ENCODE measurements around the gene PPDPF.

Gene PPDPF

DNA sequence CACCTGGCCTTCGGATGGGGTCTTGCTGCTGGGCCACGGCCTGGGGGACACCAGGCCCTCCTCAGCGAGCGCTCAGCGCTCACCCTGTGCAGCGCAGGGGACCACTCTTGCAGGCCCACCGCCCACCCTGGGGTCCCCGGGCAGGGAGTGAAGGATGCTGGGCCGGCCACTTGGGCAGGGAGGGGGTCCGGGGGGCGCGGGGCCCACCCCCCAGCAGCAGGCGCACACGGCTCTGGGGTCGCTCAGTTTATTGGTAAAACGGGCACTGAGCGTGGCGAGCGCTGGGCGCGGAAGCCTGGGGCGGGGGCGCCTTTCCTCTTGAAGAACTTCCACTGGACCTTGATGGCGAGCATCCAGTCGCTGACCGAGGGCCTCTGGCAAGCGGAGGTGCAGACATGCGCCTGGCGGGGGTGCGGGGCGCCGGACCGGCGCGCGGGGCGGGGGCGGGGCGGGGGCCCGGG, 32.8 kb upstream of the PPDPF start:
- DNase-seq, result no peak

DNA sequence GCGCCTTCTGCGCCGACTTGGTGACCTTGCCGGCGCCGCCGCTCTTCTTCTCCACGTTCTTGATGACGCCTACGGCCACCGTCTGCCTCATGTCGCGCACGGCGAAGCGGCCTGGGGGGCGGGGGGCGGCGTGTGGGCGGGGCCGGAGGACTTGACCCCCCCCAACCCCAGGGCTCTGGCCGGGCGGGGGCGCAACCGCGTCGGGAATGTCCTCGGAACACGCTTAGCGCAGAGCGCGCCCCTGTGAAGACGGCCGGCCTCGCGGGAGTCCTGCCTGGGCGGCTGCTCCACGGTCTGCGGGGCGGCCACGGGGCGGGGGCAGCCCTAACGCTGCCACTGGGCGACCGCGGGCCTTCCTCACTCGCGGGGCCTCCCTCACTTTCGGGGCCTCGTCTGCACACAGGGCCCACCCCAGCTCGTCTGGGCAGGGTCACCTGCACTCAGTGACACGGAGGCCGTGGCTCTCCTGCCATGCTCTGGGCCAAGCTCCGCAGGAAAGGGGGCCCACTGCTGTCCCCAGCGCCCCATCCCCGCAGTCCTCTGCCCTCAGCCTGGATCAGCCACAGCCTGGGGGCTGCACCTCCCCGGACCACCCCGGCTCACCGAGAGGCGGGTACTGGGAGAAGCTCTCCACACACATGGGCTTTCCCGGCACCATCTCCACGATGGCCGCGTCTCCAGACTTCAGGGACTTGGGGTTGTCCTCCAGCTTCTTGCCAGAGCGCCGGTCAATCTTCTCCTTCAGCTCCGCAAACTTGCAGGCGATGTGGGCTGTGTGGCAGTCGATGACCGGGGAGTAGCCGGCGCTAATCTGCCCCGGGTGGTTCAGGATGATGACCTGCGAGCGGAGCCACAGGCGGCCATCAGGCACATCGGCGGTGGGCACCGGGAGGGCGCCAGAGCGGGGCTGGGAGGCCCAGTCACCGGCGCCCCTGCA, 32.0 kb upstream of the PPDPF start:
- DNase-seq, result no peak

DNA sequence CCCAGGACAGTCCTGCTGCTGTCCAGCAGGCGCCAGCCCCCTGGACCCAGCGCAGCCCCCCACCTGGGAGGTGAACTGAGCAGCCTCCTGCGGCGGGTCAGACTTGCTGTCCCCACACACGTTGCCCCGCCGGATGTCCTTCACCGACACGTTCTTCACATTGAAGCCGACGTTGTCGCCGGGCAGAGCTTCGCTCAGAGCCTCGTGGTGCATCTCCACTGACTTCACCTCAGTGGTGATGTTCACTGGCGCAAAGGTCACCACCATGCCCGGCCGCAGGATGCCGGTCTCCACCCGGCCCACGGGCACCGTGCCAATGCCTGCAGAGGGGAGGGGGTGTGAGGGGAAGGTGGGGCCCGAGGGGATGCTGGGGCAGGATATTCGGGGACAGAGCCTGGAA, 30.1 kb upstream of the PPDPF start:
- DNase-seq, result no peak

DNA sequence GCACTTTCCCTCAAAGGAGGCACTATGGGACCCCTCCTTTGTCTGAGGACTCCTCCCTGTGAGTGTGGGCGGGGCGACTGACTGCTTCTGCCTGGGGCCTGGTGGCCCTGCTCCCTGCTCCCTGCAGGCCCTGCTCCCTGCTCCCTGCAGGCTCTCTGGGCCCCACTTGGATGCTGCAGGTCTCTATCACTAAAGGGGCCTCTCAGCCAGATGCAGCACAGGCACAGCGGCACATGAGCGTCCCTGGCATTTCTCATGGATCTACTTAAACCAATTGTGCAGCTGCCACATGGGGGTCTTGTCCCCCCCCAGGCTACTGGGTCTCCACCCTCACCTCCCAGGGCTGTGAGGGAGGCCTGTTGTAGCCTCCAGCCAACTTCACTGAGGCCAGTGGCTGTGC, 29.5 kb upstream of the PPDPF start:
- no peak for DNase-seq

DNA sequence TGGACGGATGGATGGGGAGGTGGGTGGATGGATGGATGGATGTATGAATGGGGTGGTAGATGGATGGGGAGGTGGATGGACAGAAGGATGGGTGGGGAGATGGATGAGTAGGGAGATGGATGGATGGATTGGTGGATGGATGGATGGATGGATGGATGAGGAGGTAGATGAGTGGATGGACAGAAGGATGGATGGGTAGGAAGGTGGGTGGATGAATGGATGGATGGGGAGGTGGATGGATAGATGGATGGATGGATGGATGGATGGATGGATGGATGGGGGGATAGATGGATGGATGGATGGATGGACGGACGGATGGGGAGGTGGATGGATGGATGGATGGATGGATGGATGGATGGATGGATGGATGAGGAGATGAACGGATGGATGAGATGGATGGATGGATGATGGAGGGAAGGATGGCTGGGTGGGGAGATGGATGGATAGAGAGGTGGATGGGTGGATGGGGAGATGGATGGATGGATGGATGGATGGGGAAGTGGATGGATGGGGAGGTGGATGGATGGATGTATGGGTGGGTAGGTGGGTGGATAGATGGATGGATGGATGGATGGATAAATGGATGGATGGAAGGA, 28.8 kb upstream of the PPDPF start:
- DNase-seq, result no peak

DNA sequence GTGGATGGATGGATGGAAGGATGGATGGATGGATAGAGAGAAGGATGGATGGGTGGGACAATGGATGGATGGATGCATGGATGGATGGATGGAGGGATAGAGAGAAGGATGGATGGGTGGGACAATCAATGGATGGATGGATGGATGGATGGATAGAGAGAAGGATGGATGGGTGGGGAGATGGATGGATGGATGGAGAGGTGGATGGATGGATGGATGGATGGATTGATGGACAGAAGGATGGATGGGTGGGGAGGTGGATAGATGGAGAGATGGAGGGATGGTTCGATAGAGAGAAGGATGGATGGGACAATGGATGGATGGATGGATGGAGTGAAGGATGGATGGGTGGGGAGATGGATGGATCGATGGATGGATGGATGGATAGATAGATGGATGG, 28.0 kb upstream of the PPDPF start:
- DNase-seq, result no peak

DNA sequence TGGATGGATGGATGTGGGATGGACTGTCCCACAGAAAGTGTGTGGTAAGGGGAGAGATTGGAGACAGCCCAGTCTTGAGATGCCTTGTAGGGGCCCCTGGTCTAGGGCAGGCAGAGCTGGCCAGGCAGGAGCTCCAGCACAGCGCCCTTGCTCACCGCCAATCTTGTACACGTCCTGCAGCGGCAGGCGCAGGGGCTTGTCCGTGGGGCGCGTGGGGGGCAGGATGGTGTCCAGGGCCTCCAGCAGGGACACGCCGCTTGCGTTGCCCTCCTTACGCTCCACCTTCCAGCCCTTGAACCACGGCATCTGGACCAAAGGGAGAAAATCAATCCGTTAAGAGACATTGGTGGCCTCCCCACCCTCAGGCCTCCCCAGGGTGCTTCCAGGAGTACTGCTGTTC, 27.6 kb upstream of the PPDPF start:
- no peak for DNase-seq

DNA sequence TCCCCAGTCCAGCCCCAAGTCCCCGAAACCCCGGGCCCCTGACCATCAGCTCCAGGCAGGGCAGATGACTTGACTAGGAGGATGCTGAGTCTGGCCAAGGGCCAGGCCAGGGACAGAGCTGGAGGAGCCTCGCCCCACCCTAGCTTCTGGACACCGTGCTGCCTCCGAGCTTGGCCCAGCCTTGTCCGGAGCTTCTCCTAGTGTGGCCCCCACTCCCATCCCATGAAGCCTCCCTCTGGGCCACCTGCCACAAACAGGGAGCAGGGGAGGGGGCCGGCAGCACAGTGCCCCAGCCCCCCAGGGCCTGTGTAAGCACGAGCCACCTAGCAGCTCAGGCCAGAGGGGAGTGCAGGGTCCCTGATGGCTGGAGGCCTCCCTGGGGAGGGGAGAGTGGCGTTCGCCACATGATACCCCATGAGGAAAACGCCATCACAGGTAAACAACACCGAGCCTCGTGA, 27.0 kb upstream of the PPDPF start:
- DNase-seq, result no peak

DNA sequence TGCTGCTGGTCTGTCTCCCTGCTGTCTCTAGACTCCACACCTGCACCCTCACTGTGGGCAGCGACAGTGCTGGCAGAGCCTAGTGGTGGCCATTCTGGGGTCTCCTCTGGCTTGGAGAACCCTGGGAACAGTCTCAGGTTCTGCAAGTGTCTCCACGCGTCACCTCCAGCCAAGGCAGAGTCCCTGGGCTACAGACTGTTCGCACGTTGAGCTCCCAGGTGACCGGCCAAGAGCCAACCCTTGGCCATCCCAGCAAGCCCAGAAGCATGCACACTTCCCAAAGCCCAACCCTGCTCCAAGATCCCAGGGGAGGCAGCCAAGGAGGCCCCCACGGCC, 26.5 kb upstream of the PPDPF start:
- no peak for DNase-seq

DNA sequence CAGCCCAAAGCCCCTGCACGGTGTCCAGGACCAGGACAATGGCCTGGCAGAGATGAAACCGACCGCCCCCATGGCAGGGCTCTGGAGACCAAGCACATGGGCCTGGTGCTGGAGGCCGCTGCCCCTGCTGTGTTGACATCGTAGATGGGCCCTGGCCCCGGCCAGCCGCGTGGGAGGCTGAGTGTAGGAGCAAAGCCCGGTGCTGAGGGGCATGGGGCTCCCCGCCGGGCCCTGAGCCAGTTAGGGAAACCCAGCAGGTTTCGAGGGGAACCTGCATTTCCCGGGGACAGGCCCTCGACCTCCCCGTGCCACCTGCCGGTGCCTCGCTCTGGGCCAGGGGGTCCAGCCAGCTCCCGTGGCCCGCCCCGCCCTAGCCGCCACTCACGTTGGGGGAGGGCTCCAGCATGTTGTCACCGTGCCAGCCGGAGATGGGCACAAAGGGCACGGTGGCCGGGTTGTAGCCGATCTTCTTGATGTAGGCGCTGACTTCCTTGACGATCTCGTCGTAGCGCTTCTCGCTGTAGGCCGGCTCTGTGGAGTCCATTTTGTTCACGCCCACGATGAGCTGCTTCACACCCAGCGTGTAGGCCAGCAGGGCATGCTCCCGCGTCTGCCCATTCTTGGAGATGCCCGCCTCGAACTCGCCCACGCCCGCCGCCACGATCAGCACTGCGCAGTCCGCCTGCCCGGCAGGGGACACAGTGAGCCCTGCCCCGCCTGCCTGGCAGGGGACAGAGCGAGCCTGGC, 26.0 kb upstream of the PPDPF start:
- DNase-seq, result no peak

DNA sequence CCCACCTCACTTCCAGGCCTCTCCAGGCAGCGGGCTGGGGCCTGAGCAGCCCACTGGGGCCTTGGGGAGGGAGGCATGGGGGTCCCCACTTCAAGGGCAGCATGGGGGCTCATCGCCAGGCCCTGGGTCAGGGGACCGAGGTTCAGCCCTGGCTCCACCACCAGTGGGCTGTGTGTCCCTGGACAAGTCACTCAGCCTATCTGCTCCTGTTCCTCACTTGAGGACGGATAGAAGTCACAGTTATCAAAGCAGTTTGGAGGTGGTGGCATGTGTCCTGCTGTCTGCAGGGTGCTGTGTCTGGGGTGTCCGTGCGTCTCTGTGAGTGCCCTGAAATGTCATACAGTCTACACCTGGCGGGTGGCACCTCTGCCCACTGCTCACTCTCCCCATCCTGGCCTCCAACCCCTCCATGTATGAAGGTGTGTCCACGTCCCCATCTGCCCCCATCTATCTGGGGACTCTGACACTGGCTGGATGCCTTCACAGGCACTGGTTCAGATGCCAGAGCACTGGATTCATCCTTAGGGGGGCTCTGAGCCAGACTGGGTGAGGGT, 25.3 kb upstream of the PPDPF start:
- no peak for DNase-seq

DNA sequence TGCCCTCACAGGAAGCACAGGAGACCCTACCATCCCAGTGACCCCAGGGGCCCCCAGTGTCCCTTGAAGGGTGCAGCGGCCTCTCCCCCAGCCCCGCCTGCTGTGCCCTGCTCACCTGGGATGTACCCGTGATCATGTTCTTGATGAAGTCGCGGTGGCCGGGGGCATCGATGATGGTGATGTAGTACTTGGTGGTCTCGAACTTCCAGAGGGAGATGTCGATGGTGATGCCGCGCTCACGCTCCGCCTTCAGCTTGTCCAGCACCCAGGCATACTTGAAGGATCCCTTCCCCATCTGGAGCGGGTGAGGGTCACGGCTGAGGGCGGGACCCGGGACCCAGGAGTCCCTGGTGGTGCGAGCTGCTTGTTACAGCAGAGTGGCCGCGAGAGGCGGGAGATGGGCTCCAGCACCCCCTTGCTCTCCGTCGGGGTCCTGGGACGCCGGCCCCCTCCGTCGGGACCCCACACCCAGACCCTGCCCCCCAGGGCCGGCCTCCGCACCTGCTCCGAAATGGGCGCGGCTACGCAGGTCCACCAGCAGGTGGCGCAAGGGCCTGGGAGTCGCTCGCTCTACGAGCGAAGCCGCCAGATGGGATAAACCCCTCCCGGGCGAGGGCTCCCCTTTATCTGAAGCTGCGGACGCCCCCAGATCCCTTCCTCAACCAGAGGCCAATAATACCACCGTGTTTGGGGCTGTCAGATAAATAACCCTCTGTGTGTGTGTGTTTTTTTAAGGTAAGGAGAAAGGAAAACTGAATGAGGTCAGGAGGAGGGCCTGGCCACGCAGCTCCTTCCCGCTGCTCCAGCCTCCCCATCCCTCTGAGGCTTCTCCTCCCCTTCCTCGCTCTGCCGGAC, 24.6 kb upstream of the PPDPF start:
- peak; percentile 66 for DNase-seq

DNA sequence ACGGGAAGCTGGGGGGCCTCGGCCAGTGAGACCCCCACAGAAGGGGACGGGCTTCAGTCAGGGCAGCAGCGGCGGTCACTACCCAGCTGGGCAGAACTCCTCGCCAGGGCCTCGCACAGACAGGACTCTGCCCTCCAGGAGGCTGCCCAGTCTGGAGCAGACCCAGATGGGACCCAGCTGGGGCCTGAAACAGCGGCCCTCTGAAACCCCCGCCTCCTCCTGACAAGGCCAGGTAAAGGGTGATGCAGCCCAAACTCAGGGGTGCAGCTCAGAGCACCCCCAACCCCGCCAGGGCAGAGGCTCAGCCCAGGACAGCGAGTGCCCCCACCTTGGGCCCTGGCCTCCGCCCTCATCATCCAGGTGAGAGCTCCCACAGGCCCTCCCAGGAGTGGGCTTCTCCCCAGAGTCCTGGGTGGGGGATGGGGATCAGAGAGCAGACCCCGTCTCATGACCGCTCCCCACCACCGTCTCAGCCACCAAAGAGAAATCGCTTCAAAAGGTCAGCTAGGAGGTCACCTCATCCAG, 23.9 kb upstream of the PPDPF start:
- no peak for DNase-seq

DNA sequence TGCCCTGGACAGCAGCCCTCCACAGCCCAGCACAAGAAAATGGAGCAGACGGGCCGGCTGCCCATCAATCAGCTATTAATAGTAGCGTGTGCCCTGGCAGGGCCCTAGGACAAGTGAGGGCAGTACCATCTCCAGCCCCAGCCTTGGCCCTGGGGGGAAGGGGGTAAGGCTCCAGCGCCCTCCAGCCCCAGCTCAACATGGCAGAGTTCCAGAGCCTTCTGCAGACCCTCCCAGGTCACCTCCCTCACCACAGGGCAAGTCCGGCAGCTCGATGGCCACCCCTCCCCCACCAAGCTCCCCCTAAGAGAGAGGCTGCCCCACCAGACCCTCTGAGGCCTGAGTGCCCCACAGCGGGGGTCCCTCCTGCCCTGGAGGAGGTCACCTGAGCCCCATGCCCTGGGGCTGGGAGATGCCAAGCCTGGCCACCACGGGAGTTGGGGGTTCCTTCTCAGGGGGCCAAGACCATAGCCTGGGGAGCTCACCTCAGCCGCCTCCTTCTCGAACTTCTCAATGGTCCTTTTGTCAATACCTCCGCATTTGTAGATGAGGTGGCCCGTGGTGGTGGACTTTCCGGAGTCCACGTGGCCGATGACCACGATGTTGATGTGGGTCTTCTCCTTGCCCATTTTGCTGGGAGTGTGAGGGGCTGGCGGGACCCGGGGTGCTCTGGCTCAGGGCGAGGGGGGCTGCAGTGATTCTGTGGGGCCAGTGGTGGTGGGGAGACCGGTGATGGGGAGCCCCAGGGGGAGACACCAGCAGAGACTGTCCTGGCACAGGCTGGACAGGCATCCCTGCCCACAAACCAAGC, 23.2 kb upstream of the PPDPF start:
- DNase-seq, result no peak

DNA sequence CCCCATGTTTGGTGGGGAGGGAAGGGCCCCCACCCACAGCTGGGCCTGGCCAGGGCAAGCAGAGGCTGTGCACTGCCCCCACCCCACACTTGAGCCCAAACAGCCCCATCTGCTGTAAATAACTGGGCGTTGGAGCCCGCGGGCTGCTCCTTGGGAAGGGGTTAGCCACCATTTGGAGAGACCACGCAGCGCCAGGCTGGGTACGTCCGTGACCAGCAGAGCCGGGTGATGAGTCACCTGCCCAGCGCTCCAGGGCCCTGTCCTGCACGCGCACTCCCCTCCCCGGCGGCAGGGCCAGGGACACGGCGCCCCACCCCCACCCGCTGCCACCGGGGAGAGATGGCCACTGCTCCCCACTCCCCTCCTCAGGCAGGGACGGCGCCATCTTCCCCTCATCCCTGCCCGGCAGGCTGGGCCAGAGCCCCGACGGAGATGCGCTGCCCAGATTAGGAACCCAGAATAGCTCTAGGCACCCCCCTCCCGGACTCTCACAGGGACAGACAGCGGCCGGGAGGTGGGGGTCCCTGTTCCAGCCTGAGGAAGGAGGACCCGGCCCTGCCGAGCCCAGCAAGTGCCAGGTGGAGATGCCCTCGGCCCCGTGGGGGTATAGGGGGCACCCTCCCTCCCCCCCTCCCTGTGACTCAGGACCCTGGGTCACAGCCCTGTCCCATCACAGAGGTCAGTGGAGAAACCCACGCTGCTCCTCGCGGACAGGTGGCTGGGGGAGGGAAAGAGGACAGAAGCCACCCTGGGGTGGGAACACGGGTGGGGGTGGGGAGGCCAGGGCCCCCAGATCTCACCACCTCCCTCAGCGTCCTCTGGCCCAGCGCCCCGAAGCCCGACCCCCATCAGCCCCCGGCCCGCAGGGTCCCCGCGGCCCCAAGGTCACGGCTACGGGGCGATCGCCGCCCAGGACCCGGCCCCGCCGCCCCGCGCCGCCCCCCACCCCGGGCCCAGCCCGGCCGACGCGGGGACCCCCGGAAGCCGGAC, 22.3 kb upstream of the PPDPF start:
- DNase-seq, result no peak

DNA sequence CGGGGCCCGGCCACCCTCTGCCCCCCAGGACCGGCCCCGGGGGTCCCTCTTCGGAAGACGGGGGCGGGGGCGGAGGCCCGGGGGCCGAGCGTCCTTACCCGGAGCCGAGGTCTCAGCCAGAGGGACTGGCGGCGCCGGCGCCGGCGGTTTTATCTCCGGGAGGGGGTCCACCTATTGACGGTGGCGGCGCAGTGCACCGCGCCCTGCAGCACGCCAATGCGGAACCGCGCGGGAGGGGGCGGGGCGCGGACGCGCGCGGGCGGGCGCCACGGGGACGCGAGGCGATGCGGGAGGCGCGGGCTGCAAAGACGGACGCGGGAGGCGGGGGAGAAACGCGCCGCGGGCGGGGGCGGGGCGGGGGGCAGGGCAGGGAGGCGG, 21.6 kb upstream of the PPDPF start, which contains the start of gene EEF1A2:
EEF1A2 (minus strand) TSS at position 124 of the 378 bp plus-strand sequence. CDS start 1,320 bp downstream, outside the sequence.
- DNase-seq, result peak; percentile 72

DNA sequence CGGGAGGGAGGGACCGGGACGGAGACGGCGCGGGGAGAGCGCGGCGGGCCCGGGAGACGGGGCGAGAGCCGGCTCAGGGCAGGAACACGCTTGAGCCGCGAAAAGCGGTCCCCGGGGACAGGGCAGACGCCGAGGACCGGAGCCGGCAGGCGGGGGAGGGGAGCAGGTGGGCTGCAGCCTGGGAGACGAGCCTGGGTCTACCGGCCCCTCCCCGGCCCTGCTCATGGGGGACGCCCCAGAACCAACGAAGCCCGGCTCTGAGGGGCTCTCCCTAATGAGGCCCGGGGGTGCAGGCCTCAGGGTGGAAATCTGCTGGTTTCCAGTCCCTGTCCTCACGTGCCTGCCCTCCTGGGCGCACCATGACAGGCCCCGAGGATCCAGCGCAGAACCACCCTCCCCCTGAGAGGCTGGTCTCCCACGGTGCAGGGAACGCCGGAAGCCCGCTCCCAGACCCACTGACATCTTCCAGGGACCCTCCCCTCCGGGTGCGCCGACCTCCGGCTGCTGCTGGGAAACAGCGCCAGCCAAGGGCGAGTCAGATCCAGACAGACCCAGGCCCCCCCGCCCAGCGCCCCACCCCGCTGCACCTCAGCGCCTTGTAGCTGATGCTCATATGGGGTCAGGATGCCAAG, 21.1 kb upstream of the PPDPF start:
- peak; percentile 72 for DNase-seq

DNA sequence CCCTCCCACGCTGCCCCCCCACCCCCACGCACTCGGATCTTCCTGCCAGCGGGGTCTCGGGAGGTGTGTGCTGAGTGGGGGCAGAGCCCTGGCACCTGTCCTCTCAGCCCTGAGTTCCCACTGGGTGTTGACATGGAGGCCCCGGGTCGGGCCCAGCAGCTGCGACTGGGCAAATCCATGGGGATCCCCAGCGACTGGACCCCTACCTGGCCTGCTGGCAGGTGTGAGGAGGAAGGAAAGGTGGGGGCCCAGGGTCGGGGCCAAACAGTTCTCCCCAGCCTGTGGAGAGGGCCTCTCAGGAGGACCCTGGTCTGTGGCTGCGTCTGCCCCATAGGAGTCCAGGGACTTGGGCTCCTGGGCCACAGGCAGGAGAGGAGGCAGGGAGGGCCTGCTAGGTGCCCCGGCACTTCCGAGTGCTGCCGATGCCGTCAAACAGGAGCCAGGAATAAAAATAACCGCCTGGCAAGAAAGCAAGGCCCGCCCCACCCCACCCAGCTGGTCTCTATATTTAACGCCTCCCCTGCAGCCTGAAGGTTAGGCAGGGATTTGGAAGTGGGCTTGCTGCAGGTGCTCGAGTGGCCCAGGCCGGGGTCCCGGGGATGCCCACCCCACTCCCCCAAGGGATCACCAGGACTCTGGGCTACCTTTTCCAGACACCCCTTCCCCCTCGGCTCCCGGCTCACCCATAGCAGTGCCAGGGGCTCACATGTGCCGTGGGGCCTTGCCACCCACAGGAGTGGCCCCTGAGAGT, 20.2 kb upstream of the PPDPF start:
- DNase-seq, result no peak

Data from NCI-H1436 (cell line).